Karpas-422 (cell line): Measurements from ENCODE around the gene FAM241B. TPM values are rescaled to one million over a fixed set of nuclear protein-coding genes. Genes with fewer than 3 reads are reported as not detected.

ENCODE experiments used
- DNase-seq: peaks from one replicate; pipeline ENCODE4 v3.0.0-alpha.2; 2015
- H2AFZ ChIP-seq: fragments of 200-600 bp; sonication (generic); 2 replicates; pipeline ENCODE4 v1.6.1; 2014; ENCODE audit warnings: antibody characterized with exemption, low read length, mixed read lengths
- H3K27ac ChIP-seq: fragments of 200-600 bp; sonication (generic); 2 replicates; pipeline ENCODE4 v1.5.1; 2014; ENCODE audit warnings: mild to moderate bottlenecking, low read length, moderate library complexity
- H3K27me3 ChIP-seq: fragments of 200-600 bp; sonication (generic); 2 replicates; pipeline ENCODE4 v1.6.1; 2014; ENCODE audit warnings: low read length, mixed read lengths
- H3K36me3 ChIP-seq: fragments of 200-600 bp; sonication (generic); 2 replicates; pipeline ENCODE4 v1.6.1; 2014; ENCODE audit warnings: low read length, mixed read lengths; ENCODE audit not compliant: insufficient read depth
- H3K4me1 ChIP-seq: fragments of 200-600 bp; sonication (generic); 2 replicates; pipeline ENCODE4 v1.6.1; 2014; ENCODE audit warnings: mild to moderate bottlenecking, low read length, mixed read lengths
- H3K4me2 ChIP-seq: fragments of 200-600 bp; sonication (generic); 2 replicates; pipeline ENCODE4 v1.6.1; 2014; ENCODE audit warnings: low read length, low read depth, mild to moderate bottlenecking; ENCODE audit not compliant: poor library complexity, severe bottlenecking
- H3K4me3 ChIP-seq: fragments of 200-600 bp; sonication (generic); 2 replicates; pipeline ENCODE4 v1.5.1; 2014; ENCODE audit warnings: mild to moderate bottlenecking, antibody characterized with exemption, low read length, mixed read lengths
- H3K79me2 ChIP-seq: fragments of 200-600 bp; sonication (generic); 2 replicates; pipeline ENCODE4 v1.6.1; 2014; ENCODE audit warnings: mild to moderate bottlenecking, low read length, mixed read lengths
- H3K9ac ChIP-seq: fragments of 200-600 bp; sonication (generic); 2 replicates; pipeline ENCODE4 v1.6.0; 2014; ENCODE audit warnings: low read length
- H3K9me2 ChIP-seq: fragments of 200-600 bp; sonication (generic), shearing (Covaris generic); replicated peaks from 2 replicates; pipeline ENCODE4 v1.6.0; 2014; ENCODE audit warnings: mild to moderate bottlenecking, low read length, moderate library complexity; ENCODE audit not compliant: insufficient read depth
- H3K9me3 ChIP-seq: fragments of 300-700, 200-600 bp; sonication (generic); 2 replicates; pipeline ENCODE4 v1.6.1; 2014; ENCODE audit warnings: low read length, mixed read lengths
- H4K20me1 ChIP-seq: fragments of 200-600 bp; sonication (generic); 2 replicates; pipeline ENCODE4 v1.6.1; 2014; ENCODE audit warnings: mild to moderate bottlenecking, antibody characterized with exemption, low read length, low read depth; ENCODE audit not compliant: insufficient read depth
- total RNA-seq: library from RNA; depleted of rRNA; stranded (reverse); fragments of >200 nt; shearing (Covaris generic); gene quantifications from 2 replicates; pipeline ENCODE4 v1.2.3, GENCODE V29; 2014; ENCODE audit warnings: low replicate concordance

Gene FAM241B
- total RNA-seq, 1 experiment from 2014 or later, result not detected

DNA sequence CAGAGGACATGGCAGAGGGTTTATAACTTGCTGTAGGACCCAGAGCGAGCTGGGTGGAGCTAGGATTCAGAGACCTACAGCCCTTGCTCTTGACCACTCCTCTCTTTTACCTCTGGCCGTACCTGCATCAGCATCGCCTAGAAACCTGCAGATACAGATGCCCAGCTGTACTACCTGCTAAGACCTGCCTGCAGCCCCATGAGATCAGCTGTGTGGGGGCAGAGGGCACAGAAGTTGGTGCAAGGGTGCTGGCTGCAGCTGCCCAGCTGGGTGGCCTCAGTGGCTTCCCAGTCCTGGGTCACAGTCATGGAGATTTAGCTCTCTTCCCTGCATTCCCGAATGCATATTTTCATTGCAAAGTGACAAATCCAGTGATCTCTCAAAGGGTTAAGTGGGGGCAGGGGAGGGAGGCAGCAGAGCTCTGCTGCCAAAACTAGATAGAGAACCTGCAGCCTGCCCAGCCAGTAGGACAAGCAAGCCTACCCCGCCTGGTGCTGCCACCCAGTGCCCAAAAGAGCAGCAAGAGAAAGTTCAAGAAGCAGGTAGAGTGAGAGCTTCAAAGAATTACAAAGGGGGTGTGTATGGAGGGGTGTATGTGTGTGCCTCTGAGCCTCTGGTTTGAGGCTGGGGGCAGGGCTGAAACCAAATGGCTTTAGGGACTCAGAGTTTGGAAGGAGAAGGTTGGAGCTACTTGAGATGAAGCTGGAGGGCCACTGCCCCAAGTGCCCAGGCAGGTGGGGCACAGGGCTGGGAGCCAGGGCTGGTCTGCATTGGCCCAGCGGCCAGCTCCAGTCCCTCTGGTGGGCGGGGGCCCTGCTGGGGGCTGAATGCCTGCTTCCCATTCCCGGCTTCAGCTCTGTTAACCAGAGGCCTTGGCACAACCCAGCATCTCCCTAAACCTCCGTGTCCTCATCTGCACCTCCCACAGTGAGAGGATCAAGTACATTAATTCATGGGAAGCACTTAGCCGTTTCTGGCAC, 6.9 kb downstream of the FAM241B start:
- Histone ChIP-seq H3K79me2 (no peaks in the 10 kb centered on the region), H4K20me1 (no peaks in the 10 kb centered on the region), H3K9ac (no peak overlapping the region), H3K27me3 (no peaks in the 10 kb centered on the region), H3K9me2 (no peaks in the 10 kb centered on the region), H3K27ac (no peak overlapping the region), H3K36me3 (no peaks in the 10 kb centered on the region), H3K4me3 (no peak overlapping the region), H3K9me3 (no peaks in the 10 kb centered on the region), H2AFZ (no peak overlapping the region), H3K4me2 (no peak overlapping the region), H3K4me1 (no peaks in the 10 kb centered on the region)
- DNase-seq, result peak; percentile 72

DNA sequence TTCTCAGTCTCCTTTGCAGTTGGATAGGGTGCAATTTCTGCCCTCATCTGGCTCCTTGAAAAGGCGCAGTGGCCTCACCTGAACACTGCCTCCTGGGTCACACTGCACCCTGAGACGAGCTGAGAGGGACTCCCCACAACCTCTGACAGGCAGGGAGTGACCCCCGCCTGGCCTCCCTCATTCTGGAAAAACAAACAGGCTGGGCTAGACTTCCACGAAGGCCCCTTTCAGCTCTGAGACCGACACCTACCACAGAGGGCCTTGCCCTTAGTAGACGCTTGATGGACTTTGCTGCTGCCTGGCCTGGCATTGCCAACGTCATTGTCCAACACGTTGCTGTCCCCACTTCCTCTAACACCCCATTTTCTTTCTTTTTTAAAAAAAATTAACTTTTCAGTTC, 8.6 kb downstream of the FAM241B start:
- Histone ChIP-seq H3K27me3 (no peaks in the 10 kb centered on the region), H3K4me3 (no peak overlapping the region), H3K27ac (no peak overlapping the region), H3K9me2 (no peaks in the 10 kb centered on the region), H3K4me1 (no peaks in the 10 kb centered on the region), H3K36me3 (no peaks in the 10 kb centered on the region), H3K79me2 (no peaks in the 10 kb centered on the region), H3K4me2 (no peak overlapping the region), H4K20me1 (no peaks in the 10 kb centered on the region), H3K9me3 (no peaks in the 10 kb centered on the region), H3K9ac (no peak overlapping the region), H2AFZ (no peak overlapping the region)
- DNase-seq, result no peak

DNA sequence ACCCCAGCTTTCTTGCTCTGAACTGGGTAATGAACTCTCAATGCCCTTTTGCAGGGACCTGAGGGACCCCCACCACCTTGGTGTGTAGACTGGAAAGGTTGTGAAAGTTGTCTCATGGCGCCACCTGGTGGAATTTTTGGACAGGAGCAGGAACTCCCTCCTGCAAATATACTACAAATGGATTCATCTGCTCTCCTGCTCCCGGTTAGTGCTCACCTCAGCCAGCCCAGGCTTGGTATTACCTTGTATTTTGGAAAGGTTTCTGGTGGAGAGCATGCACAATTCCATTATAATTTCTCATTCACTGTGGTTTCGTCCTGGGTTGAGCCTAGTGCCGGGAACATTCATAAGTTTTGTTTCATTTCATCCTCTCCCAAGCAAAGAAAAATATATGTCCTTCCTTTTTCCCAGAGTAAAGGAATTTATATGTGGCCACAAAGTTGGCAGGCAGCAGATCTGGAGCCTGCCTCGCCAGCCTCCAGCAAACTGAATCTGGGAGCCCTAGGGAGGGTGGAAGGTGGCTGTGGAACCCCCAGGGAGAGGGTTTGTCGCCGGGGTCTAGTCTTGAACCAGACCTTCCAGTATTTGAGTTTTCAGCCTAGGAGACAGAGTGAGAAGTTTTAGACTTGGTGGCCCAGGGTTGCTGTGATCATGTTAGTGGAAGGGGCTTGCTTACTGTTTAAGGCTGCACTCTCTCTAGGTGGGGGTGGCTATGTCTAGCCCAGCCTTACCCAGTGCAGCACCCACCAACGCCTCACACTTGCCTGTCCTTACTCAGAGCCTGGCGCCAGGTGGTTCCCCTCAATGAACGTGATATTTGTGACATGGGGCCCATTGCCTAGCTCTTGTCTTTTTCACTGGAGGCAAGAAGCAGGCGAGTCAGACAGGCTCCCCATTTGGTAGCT, 9.5 kb downstream of the FAM241B start:
- Histone ChIP-seq H3K4me3 (no peak overlapping the region), H3K4me2 (no peak overlapping the region), H3K27me3 (no peaks in the 10 kb centered on the region)

DNA sequence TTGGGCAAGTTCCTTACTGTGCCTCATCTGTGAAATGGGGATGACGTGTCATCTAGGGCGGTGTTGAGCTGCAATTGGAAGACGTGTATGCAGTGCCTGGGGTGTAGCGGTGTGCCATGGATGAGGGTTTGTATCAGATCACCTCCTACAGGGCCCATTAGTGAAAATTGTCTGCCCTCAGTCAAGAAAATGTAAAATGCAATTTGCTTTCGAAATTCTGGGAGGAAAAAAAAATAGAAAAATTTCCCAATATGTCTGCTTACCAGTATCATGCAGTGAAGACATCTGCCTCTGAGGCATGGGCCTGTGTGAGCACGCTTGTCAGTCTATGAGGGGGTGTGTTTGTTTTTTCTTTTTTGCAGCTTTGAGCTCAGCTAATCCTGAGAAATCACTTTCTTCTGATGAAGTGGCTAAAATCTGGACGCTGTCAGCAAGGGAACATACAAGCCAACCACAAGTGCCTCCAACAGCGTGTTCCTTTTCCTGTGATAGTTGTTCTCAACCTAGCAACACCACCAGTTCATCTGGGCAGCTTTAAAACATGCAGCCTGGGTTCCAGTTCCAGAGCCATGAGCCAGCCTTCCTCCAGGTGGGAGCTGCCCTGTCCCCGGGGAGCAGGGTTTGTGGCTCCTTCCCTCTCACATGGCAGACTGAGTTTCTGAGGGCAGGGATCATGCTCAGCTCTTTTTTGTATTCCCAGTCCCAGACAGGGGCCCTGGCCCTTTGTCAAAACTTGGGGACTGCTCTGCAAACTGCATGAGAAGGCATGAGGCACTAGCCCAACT, 10.3 kb downstream of the FAM241B start:
- H4K20me1 ChIP-seq, result no peaks in the 10 kb centered on the region; the same call in 1 of the 2 replicates
- no peaks in the 10 kb centered on the region for H3K79me2 ChIP-seq
- no peaks in the 10 kb centered on the region for H3K9me3 ChIP-seq
- H3K27ac ChIP-seq, result no peak overlapping the region
- H3K4me3 ChIP-seq, result no peak overlapping the region
- DNase-seq, result no peak
- no peaks in the 10 kb centered on the region for H3K9me2 ChIP-seq
- H3K36me3 ChIP-seq, result no peaks in the 10 kb centered on the region
- no peak overlapping the region for H2AFZ ChIP-seq
- no peaks in the 10 kb centered on the region for H3K27me3 ChIP-seq
- no peak overlapping the region for H3K9ac ChIP-seq
- H3K4me2 ChIP-seq, result no peak overlapping the region
- no peaks in the 10 kb centered on the region for H3K4me1 ChIP-seq

More for the DNA sequence above, 9.5 kb downstream of the FAM241B start:
- H3K27ac ChIP-seq, result no peak overlapping the region
- no peak overlapping the region for H3K9ac ChIP-seq
- H3K36me3 ChIP-seq, result no peaks in the 10 kb centered on the region
- H4K20me1 ChIP-seq, result no peaks in the 10 kb centered on the region; the same call in 1 of the 2 replicates
- H2AFZ ChIP-seq, result no peak overlapping the region
- DNase-seq, result peak; percentile 83
- H3K79me2 ChIP-seq, result no peaks in the 10 kb centered on the region
- H3K9me2 ChIP-seq, result no peaks in the 10 kb centered on the region
- H3K9me3 ChIP-seq, result no peaks in the 10 kb centered on the region
- H3K4me1 ChIP-seq, result no peaks in the 10 kb centered on the region

DNA sequence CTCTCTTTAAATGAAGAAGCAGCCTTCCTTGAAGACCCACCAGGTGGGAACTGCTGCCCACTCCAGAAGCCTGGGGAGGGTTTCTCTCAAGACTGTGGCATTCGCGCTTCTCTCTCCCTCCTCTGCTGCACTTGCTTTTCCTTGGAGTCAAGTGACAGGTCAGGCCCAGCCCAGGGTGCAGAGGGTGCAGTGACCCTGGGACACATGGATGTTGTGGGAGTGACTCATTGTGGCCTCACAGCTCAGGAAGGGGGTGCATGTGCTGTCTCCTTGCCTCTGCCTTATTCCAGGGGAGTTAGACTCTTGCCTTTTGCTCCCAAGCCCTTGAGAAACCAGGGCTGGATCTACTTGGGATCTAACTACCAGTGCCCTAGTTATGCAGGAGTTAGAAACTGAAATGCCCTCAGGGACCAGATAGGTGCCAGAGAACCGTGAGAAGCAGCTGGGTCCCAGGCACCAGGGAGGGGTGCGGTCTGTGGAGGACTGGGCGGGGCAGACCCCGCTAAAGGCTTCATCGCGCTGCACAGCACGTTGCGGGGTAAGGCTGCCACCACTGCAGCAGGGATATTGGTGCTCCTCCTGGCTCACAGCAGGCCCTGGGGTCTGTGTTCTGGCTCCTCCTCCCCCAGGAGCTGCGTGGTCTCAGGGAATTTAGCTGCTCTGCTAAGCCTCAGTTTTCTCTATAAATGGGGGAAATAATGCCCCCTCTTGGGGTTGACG, 11.4 kb downstream of the FAM241B start:
- H3K79me2 ChIP-seq, result no peaks in the 10 kb centered on the region
- H3K4me3 ChIP-seq, result no peak overlapping the region
- no peak for DNase-seq
- no peak overlapping the region for H3K27ac ChIP-seq
- H3K9me3 ChIP-seq, result no peaks in the 10 kb centered on the region
- no peak overlapping the region for H3K9ac ChIP-seq
- H3K4me1 ChIP-seq, result no peaks in the 10 kb centered on the region
- H3K9me2 ChIP-seq, result no peaks in the 10 kb centered on the region
- no peak overlapping the region for H3K4me2 ChIP-seq
- H4K20me1 ChIP-seq, result no peaks in the 10 kb centered on the region; the same call in 1 of the 2 replicates
- H2AFZ ChIP-seq, result no peak overlapping the region
- no peaks in the 10 kb centered on the region for H3K36me3 ChIP-seq
- H3K27me3 ChIP-seq, result no peaks in the 10 kb centered on the region

DNA sequence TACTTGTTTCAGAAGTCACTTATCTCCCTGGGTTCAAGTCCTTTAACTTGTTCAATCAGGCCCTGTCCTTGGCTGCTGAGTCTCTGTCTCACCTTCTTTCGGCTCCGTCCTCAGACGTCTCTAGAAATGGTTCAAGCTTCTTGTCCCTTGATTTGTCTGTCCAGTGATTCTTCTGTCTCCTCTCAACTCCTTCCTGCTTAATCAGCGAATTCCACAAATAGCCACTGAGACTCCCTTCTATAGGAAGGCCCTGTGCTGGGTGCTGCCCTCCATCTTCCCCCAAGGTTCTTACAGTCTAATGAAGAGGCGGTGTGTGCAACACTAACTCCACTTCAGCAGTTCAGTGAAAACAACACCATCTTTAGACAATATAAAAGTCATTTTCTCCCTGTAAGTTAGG, 12.7 kb downstream of the FAM241B start:
- Histone ChIP-seq H2AFZ (no peak overlapping the region), H3K79me2 (no peaks in the 10 kb centered on the region), H3K9me2 (no peaks in the 10 kb centered on the region), H3K36me3 (no peaks in the 10 kb centered on the region), H3K27ac (no peak overlapping the region), H3K27me3 (no peaks in the 10 kb centered on the region), H3K4me1 (no peaks in the 10 kb centered on the region), H3K4me3 (no peak overlapping the region), H3K9ac (no peak overlapping the region), H3K9me3 (no peaks in the 10 kb centered on the region), H3K4me2 (no peak overlapping the region), H4K20me1 (no peaks in the 10 kb centered on the region; the same call in 1 of the 2 replicates)
- DNase-seq, result no peak

DNA sequence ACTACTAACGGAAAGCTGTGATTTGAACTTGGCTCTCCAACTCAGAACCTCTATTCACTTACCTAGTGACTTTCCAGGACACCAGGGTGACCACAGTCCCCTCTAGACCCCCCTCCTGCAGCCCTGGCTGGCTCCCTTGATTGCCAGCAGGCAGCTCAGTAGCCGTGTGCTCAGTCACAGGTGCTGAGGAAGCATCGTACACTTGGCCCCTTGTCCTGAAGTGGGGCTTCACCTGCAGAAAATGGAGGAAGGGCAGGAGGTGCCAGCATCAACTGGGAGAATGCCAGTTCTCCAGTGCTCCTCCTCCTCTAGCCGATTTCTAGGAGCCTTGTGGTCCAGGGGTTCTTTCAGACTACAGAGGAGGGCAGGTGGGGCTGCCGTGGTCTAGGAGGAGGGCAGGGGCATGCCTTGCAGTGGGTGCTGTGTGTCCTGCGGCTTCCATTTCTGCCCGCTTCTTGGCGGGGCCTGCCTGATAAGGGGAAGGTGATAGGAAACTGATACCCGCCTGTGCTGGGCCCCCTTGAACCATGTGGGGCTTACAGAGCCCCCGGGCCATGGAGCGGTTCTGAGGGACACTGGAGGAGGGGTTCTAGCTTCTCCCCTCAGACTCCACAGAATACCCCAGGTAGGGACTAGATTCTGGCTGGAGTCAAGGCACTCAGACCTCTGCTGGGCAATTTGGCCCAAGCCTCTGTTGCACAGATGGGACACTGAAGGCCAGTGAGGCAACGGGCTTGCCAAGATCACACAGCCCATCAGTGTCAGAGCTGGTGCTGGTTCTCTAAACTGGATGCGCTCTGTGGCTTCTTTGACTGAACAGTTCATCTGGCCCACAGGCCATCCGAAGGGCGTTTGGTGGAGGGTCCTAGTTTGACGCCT, 14.0 kb downstream of the FAM241B start:
- Histone ChIP-seq H3K4me1 (no peaks in the 10 kb centered on the region), H3K27ac (no peak overlapping the region), H2AFZ (no peak overlapping the region), H3K27me3 (no peaks in the 10 kb centered on the region), H3K9me2 (no peaks in the 10 kb centered on the region), H3K4me2 (no peak overlapping the region), H3K9me3 (no peaks in the 10 kb centered on the region), H3K36me3 (no peaks in the 10 kb centered on the region), H4K20me1 (no peaks in the 10 kb centered on the region; the same call in 1 of the 2 replicates), H3K4me3 (no peak overlapping the region), H3K9ac (no peak overlapping the region), H3K79me2 (no peaks in the 10 kb centered on the region)
- DNase-seq, result no peak
